Ascending aorta (tissue), 2 donors: ENCODE measurements around the gene PLOD2. TPM values are rescaled to one million over a fixed set of nuclear protein-coding genes. Genes with fewer than 3 reads are reported as not detected.

Experiments
- DNase-seq, 2 donors: peaks; one replicate each; pipeline ENCODE4 v3.0.0-alpha.2; 2019; ENCODE audit warnings: low spot score in 2 of 2
- H3K27ac ChIP-seq, 2 donors: fragments of 200-600 bp; sonication (generic); one replicate each; pipeline ENCODE4 v1.5.1; 2016 to 2017; ENCODE audit warnings: mild to moderate bottlenecking in 1 of 2
- H3K27me3 ChIP-seq: fragments of 200-600 bp; sonication (generic); one replicate; pipeline ENCODE4 v1.5.1; 2017
- H3K36me3 ChIP-seq, 2 donors: fragments of 200-600 bp; sonication (generic); one replicate each; pipeline ENCODE4 v1.5.1; 2016
- H3K4me1 ChIP-seq, 2 donors: fragments of 200-600 bp; sonication (generic); one replicate each; pipeline ENCODE4 v1.5.1; 2016 to 2017; ENCODE audit warnings: mild to moderate bottlenecking in 1 of 2
- H3K4me3 ChIP-seq, 2 donors: fragments of 200-600 bp; sonication (generic); one replicate each; pipeline ENCODE4 v1.5.1; 2016 to 2017; ENCODE audit warnings: mild to moderate bottlenecking in 1 of 2
- H3K9me3 ChIP-seq, 2 donors: fragments of 200-600 bp; sonication (generic); one replicate each; pipeline ENCODE4 v1.5.1; 2016
- CTCF ChIP-seq, 3 experiments: fragments of 200-600 bp in 2 of 3; fragments of 450-650 bp in 1 of 3; sonication (generic) in 2 of 3; IDR thresholded peaks; one replicate each; pipeline ENCODE4 v1.5.1; 2016 to 2019; ENCODE audit warnings: antibody characterized with exemption in 3 of 3, mild to moderate bottlenecking in 1 of 3, moderate library complexity in 1 of 3
- intact Hi-C: fragments of 100-400 bp; cut with DNase I; formaldehyde crosslinking; loops from one replicate; pipeline ENCODE4 v1.15.1; 2023
- total RNA-seq: library from RNA; depleted of rRNA; stranded (reverse); fragments of >200 nt; gene quantifications from one replicate; pipeline ENCODE4 v1.1.0, GENCODE V29; 2016

PLOD2 gene
- total RNA-seq, 1 donor from 2014 or later: 41.3 TPM

DNA sequence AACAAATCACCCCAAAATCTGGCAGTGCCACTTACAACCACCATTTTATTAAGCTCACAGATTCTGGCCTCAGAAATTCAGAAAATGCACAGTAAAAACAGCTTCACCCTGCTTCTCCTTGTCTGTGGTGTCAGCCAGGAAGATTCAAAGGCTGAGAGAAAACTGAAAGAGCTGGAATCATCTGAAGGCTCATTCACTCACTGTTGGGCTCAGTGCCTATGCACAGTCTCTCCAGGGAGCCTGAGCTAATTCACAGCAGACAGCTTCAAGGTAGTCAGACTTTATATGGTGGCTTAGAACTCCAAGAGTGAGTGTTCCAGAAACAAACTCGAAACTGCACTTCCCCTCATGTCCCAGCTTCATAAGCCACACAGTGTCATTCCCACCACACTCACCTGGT, 16.5 kb upstream of the PLOD2 start:
- Histone ChIP-seq H3K27ac (no peak overlapping the region), H3K9me3 (no peaks in the 10 kb centered on the region), H3K4me3 (no peak overlapping the region), H3K36me3 (no peaks in the 10 kb centered on the region), H3K4me1 (peaks cover 0 to 3% of the 10 kb centered on the region in 2 donors), H3K27me3 (no peaks in the 10 kb centered on the region)
- no peak for DNase-seq
- intact Hi-C loops: no loop called here
- TF ChIP-seq CTCF (IDR thresholded peaks at IDR 0.05): no peak

- no peak for TF ChIP-seq CTCF (IDR thresholded peaks at IDR 0.05)
- Histone ChIP-seq H3K4me3 (no peak overlapping the region), H3K4me1 (peaks cover 0 to 3% of the 10 kb centered on the region in 2 donors), H3K36me3 (no peaks in the 10 kb centered on the region), H3K27ac (no peak overlapping the region), H3K9me3 (no peaks in the 10 kb centered on the region), H3K27me3 (no peaks in the 10 kb centered on the region)
- DNase-seq: no peak
- intact Hi-C loops: no loop called here
These were observed 16.1 kb upstream of the PLOD2 start for GRCh38 chr3:146177072-146177471.

- Histone ChIP-seq H3K4me1 (peaks cover 0 to 1% of the 10 kb centered on the region in 2 donors), H3K9me3 (no peaks in the 10 kb centered on the region), H3K4me3 (no peak overlapping the region), H3K27ac (no peak overlapping the region), H3K36me3 (no peaks in the 10 kb centered on the region), H3K27me3 (no peaks in the 10 kb centered on the region)
- intact Hi-C loops: no loop called here
- DNase-seq: no peak
- TF ChIP-seq CTCF (IDR thresholded peaks at IDR 0.05): no peak
These were observed 11.6 kb upstream of the PLOD2 start for GRCh38 chr3:146172586-146172985.

GRCh38 chr3:146170591-146170990, 9.6 kb upstream of the PLOD2 start:
- peaks cover 0 to 14% of the 10 kb centered on the region in 2 donors for H3K4me1 ChIP-seq
- TF ChIP-seq CTCF (IDR thresholded peaks at IDR 0.05): no peak
- no peaks in the 10 kb centered on the region for H3K36me3 ChIP-seq
- H3K27ac ChIP-seq: no peak overlapping the region
- H3K27me3 ChIP-seq: no peaks in the 10 kb centered on the region
- H3K4me3 ChIP-seq: no peak overlapping the region
- intact Hi-C loops: no loop called here
- no peaks in the 10 kb centered on the region for H3K9me3 ChIP-seq
- DNase-seq: no peak

DNA sequence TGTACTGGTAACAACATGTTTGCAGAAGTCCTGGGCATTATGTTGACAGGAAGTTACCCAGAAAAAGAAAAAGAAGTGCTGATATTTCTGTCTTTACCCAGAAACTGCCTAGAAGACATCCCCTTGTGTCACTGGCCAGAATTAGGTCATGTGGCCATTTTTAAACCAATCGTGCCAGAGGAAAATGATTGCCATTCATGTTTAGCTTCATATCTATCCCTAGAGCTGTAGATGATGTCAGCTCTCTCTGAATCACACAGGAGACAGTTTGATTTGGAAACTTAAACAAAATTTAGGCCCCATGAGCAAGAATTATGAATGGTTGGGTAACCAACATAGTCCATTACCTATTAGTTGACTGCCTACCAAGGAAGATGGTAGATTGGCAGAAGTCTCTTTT, 8.9 kb upstream of the PLOD2 start:
- no peak for TF ChIP-seq CTCF (IDR thresholded peaks at IDR 0.05)
- DNase-seq: no peak
- H3K27ac ChIP-seq: no peak overlapping the region
- no peaks in the 10 kb centered on the region for H3K9me3 ChIP-seq
- no peaks in the 10 kb centered on the region for H3K36me3 ChIP-seq
- H3K27me3 ChIP-seq: no peaks in the 10 kb centered on the region
- H3K4me1 ChIP-seq: peaks cover 0 to 16% of the 10 kb centered on the region in 2 donors
- intact Hi-C loops: no loop called here
- H3K4me3 ChIP-seq: no peak overlapping the region

DNA sequence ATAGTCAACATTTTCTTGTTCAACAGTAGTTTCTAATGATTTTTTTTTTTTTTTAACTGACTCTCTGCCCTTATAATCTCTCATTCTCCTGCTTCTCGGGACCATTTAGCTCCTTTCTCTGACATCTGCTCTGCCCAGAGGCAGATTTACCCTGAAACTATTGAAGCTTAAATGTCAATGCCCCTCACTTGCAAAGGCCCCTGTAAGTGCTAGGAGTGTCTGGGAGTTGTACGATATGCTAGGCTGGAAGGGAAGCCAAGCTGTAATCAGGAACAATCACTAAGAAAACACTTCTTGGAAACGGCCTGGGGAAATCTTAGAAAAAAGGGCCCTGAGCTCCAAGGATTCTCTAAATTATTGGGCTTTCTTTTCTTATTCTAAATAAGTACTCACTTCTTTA, 5.8 kb upstream of the PLOD2 start:
- H3K9me3 ChIP-seq: no peaks in the 10 kb centered on the region
- peaks cover 0 to 39% of the 10 kb centered on the region in 2 donors for H3K4me1 ChIP-seq
- no peak overlapping the region for H3K4me3 ChIP-seq
- intact Hi-C loops: no loop called here
- no peak for DNase-seq
- H3K36me3 ChIP-seq: no peaks in the 10 kb centered on the region
- H3K27ac ChIP-seq: peak overlapping the region; percentile 98 to 99
- no peak for TF ChIP-seq CTCF (IDR thresholded peaks at IDR 0.05)
- H3K27me3 ChIP-seq: no peaks in the 10 kb centered on the region
